Pancreas (tissue), 10 donors: ENCODE results near the gene SMIM29. TPM values are rescaled to one million over a fixed set of nuclear protein-coding genes. Genes with fewer than 3 reads are reported as not detected.

Source experiments
- ATAC-seq, 4 donors: fragments of 200-7000 bp; cut with Tn5 transposase; one replicate each; pipeline versions ENCODE4 v1.8.0 to v1.9.1; 2020; ENCODE audit warnings: mild to moderate bottlenecking in 4 of 4, moderate library complexity in 4 of 4
- DNase-seq, 6 donors: peaks; one replicate each; pipeline ENCODE4 v3.0.0-alpha.2; 2020
- FAIRE-seq: peaks from 2 replicates; lab custom pipeline; 2012; peaks lifted over from hg19 to GRCh38; lab: Jason Lieb, UNC
- H3K27ac ChIP-seq, 4 donors: fragments of 200-600 bp; sonication (generic); 1 replicate in 3 of 4; 2 replicates in 1 of 4; pipeline versions ENCODE4 v1.5.0 to v1.8.0; 2020
- H3K27me3 ChIP-seq, 4 donors: fragments of 200-600 bp; one replicate each; pipeline ENCODE4 v1.8.0; 2021
- H3K36me3 ChIP-seq, 3 donors: fragments of 200-600 bp; sonication (generic) in 1 of 3; one replicate each; pipeline versions ENCODE4 v1.5.0 to v1.8.0; 2020 to 2021
- H3K4me1 ChIP-seq, 3 donors: fragments of 200-600 bp; one replicate each; pipeline ENCODE4 v1.8.0; 2021
- H3K4me3 ChIP-seq, 4 donors: fragments of 200-600 bp; sonication (generic) in 2 of 4; one replicate each; pipeline versions ENCODE4 v1.5.0 to v1.8.0; 2020 to 2021
- H3K9me3 ChIP-seq, 4 donors: fragments of 200-600 bp; one replicate each; pipeline ENCODE4 v1.8.0; 2021
- WGBS, 2 donors: extraction: QIAGEN DNeasy Blood & Tissue Kit; methylation state at CpG; one replicate each; pipeline ENCODE4 v1.1.7; 2013; 5-methylcytosine and 5-hydroxymethylcytosine counted together
- intact Hi-C, 3 donors: fragments of 100-400 bp; cut with DNase I; formaldehyde crosslinking; loops; one replicate each; pipeline versions ENCODE4 v1.11.1 to v1.14.2; 2022
- polyA plus RNA-seq, 2 donors: library from polyadenylated mRNA; stranded (reverse); fragments of 200-250 nt; gene quantifications; one replicate each; pipeline ENCODE4 v1.2.3, GENCODE V29; 2013
- total RNA-seq, 6 donors: library from RNA; stranded (reverse); fragmentation: NEBNext Ultra II Directional in 4 of 6; extraction: Animal tissue kit (Norgen Biotek cat#: 25700) in 4 of 6; gene quantifications; one replicate each; pipeline versions ENCODE4 v1.2.1 to v1.2.4, GENCODE V29; 2021 to 2023
- TF ChIP-seq, protein P1 (sequence below), 4 donors: fragments of 200-600 bp; sonication (generic) in 3 of 4; IDR thresholded peaks; one replicate each; pipeline versions ENCODE4 v1.5.0 to v1.8.0; 2021; ENCODE audit warnings: antibody characterized with exemption in 4 of 4
- donor health status: healthy with polysubstance abuse.
- donor health status: DM: no; HTN: no; CAD: no; lungs with moderate emphysema.
- donor health status: DM: no; HTN: no; CAD: no.
- donor health status: control.
- donor health status: control.
- donor health status: Bipolar disorder and iron deficiency.
- donor health status: DM: yes; HTN: yes; CAD: no.
- donor health status: DM: no; HTN: no; CAD: no.
- donor health status: DM: no; HTN: no; CAD: no.
- donor health status: DM: yes; HTN: yes; CAD: no.

SMIM29 gene
- total and polyA plus RNA-seq, 8 donors = 5.9 to 35.0 (median 8.2) TPM

DNA sequence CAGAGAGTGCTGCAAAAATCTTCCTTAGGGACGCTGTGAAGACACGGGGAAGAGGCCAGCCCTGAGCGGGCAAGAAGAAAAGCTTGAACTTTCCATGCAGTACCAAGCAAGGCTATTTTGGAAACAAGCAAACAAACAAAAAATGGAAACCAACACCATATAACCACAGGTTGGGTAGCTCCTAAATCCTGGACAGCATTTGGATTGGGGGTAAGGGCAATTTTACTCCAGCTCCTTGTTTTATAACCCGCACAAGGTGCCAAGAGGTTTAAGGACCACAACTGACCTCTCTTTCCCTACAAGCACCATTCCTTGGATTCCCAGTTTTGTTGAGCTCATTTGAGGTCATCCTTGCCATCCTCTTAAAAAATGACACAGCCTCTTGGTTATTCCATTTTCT lies 31.4 kb upstream of the SMIM29 start:
- WGBS, 2 donors = 93 to 97% methylated on average over 4 of the region's 4 CpGs
- Histone ChIP-seq H3K4me1 (no peaks in the 10 kb centered on the region), H3K4me3 (no peak overlapping the region), H3K36me3 (no peaks in the 10 kb centered on the region), H3K27ac (no peak overlapping the region), H3K9me3 (no peaks in the 10 kb centered on the region), H3K27me3 (no peaks in the 10 kb centered on the region)
- intact Hi-C loops = no loop called here
- TF ChIP-seq, protein P1, sequence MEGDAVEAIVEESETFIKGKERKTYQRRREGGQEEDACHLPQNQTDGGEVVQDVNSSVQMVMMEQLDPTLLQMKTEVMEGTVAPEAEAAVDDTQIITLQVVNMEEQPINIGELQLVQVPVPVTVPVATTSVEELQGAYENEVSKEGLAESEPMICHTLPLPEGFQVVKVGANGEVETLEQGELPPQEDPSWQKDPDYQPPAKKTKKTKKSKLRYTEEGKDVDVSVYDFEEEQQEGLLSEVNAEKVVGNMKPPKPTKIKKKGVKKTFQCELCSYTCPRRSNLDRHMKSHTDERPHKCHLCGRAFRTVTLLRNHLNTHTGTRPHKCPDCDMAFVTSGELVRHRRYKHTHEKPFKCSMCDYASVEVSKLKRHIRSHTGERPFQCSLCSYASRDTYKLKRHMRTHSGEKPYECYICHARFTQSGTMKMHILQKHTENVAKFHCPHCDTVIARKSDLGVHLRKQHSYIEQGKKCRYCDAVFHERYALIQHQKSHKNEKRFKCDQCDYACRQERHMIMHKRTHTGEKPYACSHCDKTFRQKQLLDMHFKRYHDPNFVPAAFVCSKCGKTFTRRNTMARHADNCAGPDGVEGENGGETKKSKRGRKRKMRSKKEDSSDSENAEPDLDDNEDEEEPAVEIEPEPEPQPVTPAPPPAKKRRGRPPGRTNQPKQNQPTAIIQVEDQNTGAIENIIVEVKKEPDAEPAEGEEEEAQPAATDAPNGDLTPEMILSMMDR (IDR thresholded peaks at IDR 0.05) = no peak
- ATAC-seq (no peak), DNase-seq (no peak), FAIRE-seq (no peak)

DNA sequence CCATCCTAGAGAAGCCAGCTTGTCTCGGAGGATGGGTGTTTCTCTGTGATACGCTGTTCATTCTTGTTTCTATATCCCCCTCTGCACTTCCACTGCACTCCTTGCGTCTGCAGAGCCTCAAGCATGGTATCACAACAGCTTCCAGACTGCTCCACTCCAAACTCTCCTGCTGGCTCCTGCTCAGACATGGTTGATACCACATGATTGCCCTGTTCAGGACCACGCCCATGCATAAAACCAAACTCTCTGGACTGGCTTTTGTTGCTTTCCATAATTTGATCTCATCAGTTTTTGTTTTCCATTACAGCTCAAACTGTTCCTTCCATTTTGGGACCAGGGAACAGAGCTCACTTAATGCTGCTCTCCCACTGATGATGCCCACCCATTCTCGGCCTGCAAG lies 30.0 kb upstream of the SMIM29 start:
- 96 to 97% methylated on average over 5 of the region's 5 CpGs for WGBS, 2 donors
- no peak for DNase-seq
- H3K27me3 ChIP-seq = no peaks in the 10 kb centered on the region
- no peak for FAIRE-seq
- no peaks in the 10 kb centered on the region for H3K9me3 ChIP-seq
- TF ChIP-seq, protein P1 (IDR thresholded peaks at IDR 0.05) = no peak
- H3K36me3 ChIP-seq = no peaks in the 10 kb centered on the region
- ATAC-seq = no peak
- no peak overlapping the region for H3K4me3 ChIP-seq
- no peak overlapping the region for H3K27ac ChIP-seq
- intact Hi-C loops = no loop called here
- H3K4me1 ChIP-seq = no peaks in the 10 kb centered on the region

DNA sequence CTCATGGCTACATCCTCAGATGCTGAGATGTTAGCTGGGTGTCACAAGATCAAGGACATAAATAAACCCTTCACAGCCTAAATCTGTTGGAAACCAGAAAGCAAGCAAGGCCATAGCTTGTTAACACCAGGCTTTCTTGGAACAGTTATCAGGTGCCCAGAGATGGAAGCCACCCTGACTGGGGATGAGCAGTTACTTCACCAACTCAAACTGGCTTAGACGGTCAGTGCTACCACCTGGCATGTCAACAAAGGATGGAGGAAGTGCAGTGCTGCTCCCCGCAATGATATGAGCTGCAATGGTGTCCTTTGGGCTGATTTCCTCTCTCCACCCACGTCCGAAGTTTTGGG lies 28.9 kb upstream of the SMIM29 start:
- WGBS, 2 donors = 93% methylated on average over 4 of the region's 4 CpGs
- FAIRE-seq = no peak
- no peak for ATAC-seq
- Histone ChIP-seq H3K27me3 (no peaks in the 10 kb centered on the region), H3K36me3 (no peaks in the 10 kb centered on the region), H3K4me1 (peaks cover 0 to 6% (median 0%) of the 10 kb centered on the region in 3 donors), H3K27ac (no peak overlapping the region), H3K4me3 (no peak overlapping the region), H3K9me3 (no peaks in the 10 kb centered on the region)
- TF ChIP-seq, protein P1 (IDR thresholded peaks at IDR 0.05) = no peak
- DNase-seq = no peak
- intact Hi-C loops = no loop called here

DNA sequence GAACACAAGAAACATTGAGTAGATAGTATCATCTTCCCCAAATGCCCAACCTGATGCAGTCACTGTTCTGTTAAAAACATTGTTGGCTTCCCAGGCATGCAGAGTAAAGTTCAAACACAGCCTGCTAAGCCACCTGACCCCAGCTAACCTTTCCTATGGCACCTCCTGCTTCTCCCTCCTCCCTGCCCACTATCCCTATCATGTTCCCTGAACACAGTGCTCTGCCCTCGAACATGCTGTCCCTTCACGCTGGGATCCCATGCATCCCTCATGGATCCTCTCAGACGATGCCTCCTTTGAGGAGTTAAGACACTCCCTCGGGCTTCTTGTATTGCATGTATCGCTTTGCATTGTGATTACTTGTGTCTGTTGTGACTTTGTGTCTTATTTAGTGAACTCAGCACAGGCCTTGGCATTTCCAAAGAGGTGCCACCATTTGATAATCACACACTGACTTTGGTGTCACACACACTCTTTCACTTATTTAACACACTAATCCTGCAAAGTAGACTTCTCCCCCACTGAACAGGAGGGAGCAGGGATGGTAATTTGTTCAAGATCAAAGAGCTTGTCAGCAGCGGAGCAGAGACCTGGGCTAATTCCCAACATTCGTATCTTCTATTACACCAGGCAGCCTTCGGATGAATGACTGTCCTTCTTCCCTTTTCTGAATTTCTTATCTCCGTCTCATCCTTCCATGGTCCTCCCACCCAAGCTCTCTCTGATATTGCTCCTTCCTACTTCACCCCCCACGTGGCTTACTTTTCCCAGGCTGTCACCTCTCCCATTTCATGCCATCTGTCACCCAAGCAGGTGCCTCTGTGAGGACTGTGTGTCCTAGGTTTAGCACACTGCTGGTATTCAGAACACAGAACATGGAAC lies 28.3 kb upstream of the SMIM29 start:
- ATAC-seq (peak in 1 of 4 donors; percentile 29), DNase-seq (no peak), FAIRE-seq (no peak)
- WGBS, 2 donors = 59 to 60% methylated on average over 10 of the region's 10 CpGs
- Histone ChIP-seq H3K9me3 (no peaks in the 10 kb centered on the region), H3K27me3 (no peaks in the 10 kb centered on the region), H3K27ac (no peak overlapping the region), H3K36me3 (no peaks in the 10 kb centered on the region), H3K4me3 (no peak overlapping the region), H3K4me1 (peaks cover 0 to 6% (median 0%) of the 10 kb centered on the region in 3 donors)
- intact Hi-C loops = no loop called here
- TF ChIP-seq, protein P1 (IDR thresholded peaks at IDR 0.05) = no peak

DNA sequence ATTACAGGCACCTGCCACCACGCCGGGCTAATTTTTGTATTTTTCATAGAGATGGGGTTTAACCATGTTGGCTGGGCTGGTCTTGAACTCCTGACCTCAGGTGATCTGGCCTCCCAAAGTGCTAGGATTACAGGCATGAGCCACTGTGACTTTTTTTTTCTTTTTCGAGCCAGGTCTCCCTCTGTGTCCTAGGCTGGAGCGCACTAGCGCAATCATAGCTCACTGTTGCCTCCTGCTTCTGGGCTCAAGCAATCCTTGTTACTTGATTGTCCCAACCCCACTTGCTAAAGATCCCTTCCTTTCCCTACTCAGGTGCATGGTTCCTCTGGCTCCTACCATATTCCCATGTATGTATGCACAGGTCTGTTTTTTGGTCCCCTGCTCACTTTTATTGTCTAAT lies 27.4 kb upstream of the SMIM29 start:
- Histone ChIP-seq H3K36me3 (no peaks in the 10 kb centered on the region), H3K4me3 (no peak overlapping the region), H3K4me1 (peaks cover 0 to 6% (median 0%) of the 10 kb centered on the region in 3 donors), H3K27ac (no peak overlapping the region), H3K9me3 (no peaks in the 10 kb centered on the region), H3K27me3 (no peaks in the 10 kb centered on the region)
- DNase-seq (no peak), ATAC-seq (no peak), FAIRE-seq (no peak)
- WGBS, 2 donors = 79 to 93% methylated on average over 5 of the region's 5 CpGs
- TF ChIP-seq, protein P1 (IDR thresholded peaks at IDR 0.05) = no peak
- intact Hi-C loops = no loop called here
